GM18867 (cell line): Measurements from ENCODE around the gene TMED6.
"Not testable (repeated sequence)": the region's sequence is repeated elsewhere in the genome, so short reads cannot be mapped to it uniquely, and the experiment has no call there.

Experiments used
- ATAC-seq: cut with Tn5 transposase; IDR thresholded peaks from one replicate; pipeline ENCODE4 v1.9.1; 2021; ENCODE audit warnings: mild to moderate bottlenecking, moderate library complexity; ENCODE audit not compliant: unreplicated experiment

TMED6 gene

DNA sequence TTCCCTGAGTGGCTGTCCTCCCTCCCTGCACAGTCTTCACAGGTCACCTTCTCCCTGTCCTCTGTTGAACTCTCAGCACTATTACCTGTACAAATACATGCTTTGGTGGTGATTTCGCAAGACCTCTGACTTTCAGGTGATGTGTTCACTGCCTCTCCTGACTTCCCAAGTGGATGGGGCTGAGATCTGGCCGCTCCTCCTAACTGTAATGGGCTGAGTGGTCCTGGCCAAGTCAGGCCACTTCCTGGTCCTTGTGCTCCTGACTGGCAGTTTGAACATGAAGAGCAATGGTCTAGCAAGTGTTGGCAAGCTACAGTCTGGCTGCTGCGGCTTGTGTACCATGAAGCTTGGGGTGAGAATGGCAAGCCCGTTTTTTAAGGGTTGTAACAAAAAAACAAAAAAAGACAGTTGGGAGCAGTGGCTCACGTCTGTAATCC, 11.7 kb upstream of the TMED6 start:
- no peak for ATAC-seq

DNA sequence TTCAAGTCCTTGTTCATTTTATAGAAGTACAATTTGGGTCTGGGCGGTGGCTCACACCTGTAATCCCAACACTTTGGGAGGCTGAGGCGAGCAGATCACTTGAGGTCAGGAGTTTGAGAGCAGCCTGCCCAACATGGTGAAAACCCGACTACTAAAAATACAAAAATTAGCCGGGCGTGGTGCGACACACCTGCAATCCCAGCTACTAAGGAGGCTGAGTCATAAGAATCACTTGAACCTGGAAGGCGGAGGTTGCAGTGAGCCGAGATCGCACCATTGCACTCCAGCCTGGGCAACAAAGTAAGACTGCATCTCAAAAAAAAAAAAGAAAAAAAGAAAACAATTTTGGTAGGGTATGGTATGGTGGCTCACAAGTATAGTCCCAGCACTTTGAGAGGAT, 8.5 kb upstream of the TMED6 start:
- ATAC-seq = not testable (repeated sequence)

DNA sequence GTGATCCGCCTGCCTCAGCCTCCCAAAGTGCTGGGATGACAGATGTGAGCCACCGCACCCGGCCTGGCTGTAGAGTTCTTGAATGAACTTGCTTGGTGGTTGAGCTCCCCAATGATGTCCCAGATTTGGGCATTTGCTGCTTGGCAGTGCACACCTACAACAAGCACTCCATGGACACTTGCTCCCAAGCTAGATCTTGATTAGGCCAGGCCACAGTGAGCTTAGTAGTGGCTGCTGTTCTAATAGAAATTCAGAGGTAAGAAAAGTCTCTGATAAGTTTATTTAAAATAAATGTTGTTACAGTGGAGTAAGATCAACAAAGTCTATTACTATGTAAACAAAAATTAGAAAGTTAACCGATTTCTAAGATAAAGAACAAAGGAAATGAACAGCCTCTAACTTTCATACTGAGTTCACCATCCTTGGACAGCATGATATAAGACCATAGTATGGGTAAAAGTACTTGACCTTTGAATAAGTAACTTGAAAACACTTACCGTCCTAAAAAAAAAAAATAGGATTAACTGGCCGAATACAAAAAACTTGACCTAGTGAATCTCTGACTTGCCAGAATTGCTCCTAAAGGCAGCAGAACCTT, 951 bp downstream of the TMED6 start:
- no peak for ATAC-seq

DNA sequence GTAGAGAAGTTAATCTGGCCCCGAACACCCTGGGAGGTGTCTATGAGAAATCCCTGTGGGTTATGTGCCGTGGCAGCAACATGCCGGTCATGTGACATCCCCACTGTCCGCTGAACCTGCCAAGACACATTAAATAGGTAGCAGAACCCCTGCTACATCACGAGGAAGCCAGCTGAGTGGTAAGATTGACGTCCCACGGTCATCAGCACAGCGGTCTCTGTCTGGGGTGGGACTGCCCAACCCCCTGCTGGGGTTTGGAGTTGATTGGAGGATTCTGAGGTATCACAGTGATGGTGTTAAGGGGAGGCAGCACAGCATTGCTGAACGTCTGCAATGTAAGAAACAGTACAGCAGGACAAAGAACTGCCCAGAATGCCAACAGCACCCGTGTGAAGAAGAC, 2.0 kb downstream of the TMED6 start:
- ATAC-seq = no peak

DNA sequence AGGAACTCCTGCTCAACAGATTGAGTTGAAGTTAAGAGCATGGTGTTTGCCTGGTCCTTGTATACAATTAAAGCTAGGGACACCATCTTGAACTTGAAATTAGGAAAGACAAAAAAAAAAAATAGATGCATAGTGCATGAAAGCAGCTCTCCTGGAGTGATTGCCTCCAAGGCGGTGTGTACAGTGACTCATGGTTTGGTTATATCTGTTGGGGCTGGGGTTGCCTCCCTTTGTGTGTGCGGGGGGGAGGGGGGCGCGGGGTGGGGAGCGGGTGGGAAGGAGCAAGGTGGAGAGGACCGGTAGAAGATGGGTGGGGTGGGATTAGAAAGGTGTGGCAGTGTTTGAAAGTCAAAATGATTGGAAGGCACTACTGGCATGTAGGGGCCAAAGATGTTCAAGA, 3.4 kb downstream of the TMED6 start:
- no peak for ATAC-seq

DNA sequence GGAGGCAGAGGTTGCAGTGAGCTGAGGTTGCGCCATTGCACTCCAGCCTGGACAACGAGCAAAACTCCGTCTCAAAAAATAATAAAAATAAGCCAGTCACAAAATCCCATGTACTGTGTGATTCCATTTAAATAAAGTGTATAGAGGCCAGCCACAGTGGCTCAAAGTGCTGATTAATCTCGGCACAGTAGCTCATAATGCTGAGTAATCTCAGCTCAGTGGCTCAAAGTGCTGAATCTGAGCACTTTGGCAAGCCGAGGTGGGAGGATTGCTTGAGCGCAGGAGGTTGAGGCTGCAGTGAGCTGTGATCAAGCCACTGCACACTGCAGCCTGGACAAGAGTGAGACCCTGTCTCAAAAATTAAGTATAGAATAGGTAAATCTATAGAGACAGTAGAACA, 4.9 kb downstream of the TMED6 start:
- no peak for ATAC-seq

DNA sequence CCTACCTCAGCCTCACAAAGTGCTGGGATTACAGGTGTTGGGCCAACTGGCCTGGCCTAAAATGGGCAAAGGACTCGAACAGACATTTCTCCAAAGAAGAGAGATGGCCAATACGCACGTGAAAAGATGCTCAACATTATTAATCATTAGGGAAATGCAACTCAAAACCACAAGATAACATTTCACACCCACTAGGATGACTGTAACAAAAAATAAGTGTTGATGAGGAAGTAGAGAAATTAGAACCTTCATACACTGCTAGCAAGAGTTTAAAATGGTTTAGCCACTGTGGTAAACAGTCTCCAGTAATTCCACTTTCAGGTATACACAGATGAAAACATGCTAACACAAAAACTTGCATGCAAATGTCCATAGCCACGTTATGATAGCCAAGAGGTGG, 5.7 kb downstream of the TMED6 start:
- peak; percentile 49 for ATAC-seq

DNA sequence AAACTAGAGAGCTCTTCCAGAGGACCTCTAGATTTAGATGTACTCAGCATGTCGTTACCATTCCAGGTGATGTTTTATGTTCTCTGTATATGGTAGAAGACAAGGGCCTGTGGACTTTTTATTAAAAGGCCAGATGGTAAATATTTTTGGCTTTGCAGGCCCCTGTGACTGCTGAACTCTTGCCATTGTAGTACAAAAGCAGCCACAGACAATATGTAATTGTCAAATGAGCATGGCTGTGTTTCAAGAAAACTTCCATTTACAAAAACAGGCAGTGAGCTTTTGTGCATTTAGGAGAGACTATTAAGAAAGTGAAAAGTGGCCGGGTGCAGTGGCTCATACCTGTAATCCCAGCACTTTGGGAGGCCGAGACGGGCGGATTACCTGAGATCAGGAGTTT, 7.4 kb downstream of the TMED6 start:
- ATAC-seq = no peak

DNA sequence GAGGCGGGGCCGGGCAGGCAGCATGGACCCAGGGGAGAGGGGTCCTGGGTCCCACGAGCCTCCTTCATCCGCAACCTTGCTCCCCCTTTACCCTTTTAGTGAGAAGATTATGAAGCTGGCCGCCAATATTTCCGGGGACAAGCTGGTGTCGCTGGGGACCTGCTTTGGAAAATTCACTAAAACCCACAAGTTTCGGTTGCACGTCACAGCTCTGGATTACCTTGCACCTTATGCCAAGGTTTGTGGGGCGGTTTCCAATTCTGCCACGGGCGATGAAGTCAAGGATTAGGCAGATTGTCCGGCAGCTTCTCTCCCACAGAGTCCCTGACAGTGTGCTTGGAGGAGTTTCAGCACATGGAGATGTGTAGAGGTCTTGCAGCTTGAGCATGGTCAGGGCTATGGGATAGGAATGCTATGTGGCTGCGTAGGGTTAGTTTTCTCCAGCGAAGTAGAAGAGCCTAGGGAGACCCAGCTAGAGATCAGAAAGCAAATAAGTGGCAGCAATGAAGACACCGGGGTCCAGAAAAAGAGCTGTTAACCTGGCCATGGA, 11.4 kb downstream of the TMED6 start:
- ATAC-seq = no peak

DNA sequence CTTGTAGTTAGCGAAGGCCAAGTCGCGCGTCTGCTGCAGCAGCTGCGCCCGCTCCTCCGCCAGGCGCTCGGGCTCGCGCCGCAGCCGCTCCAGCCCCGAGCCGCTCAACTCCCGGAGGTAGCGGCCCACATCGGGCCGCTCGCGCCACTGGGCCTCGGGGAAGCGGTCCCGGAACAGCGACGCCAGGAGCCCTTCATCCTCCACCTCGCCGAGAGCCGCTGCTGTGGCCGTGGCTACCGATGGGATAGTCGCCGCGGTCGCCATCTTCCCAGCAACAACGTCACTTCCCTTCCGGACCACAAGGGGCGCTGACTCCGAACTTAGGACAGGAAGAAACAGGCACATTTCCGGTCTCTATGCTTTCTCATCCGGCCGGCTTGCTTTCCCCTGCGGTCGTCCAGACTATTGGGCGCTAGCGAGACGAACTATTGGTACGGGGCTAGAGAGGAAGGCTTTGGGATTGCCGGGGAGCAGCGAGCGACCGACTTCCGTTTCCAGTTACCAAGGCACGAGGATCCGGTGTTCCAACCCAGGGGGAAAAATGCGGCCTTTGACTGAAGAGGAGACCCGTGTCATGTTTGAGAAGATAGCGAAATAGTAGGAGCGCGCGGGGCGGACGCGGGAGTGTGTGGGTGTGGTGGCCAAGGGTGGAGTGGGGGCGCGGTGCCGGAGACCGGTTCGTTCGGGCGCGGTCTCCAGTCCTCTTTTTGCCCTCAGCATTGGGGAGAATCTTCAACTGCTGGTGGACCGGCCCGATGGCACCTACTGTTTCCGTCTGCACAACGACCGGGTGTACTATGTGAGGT, 12.1 kb downstream of the TMED6 start, which contains the start of the genes COG8 and NIP7:
COG8 (minus strand) TSS at position 276 of the 806 bp plus-strand sequence; CDS start at position 264, 12 bp downstream.
NIP7 (plus strand) TSS at position 484 of the 806 bp plus-strand sequence; CDS start at position 542, 58 bp downstream.
- peak; percentile 89 for ATAC-seq

DNA sequence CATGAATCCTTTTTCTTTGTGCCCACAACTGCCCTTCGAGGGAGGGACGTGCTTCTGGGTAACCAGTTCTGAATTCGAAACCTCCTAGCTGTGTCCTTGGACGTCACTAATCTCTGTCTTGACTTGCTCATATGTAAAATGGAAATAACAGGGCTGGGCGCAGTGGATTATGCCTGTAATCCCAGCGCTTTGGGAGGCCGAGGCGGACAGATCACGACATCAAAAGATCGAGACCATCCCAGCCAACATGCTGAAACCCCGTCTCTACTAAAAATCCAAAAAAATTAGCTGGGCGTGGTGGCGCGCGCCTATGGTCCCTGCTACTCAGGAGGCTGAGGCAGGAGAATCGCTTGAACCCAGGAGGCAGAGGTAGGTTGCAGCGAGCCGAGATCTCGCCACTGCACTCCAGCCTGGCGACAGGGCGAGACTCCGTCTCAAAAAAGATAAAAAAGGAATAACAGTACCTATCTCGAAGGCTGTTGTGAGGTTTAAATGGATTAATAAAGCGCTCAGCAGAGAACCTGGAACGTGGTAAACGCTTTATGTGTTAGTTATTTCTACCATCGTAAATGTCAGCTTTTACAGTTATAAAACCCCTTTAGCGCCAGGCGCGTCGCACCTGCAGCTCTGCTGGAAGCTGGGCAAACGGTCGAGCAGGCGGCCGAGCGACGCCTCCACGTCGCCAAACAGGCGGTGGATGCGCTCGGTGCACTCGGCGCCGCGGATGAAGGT, 12.9 kb downstream of the TMED6 start:
- ATAC-seq = no peak

DNA sequence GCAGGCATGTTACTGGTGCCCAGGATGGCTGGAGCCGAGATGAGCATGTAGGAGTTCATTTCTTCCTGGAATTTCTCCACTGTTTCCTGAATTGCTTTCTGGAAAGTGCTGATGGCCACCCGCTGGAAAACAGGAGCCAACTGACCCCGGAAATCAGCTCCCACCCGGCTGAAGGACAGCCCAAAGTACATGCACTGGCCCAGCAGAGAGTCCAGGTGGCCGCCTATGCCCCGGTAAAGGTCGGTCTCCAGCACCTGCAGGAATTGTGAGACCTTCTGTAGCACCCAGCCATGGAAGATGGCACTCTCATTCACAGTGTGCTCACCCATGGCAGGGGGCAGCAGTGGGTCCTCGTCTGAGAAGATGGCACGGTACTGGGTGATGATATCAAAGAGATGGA, 16.9 kb downstream of the TMED6 start:
- ATAC-seq = no peak

DNA sequence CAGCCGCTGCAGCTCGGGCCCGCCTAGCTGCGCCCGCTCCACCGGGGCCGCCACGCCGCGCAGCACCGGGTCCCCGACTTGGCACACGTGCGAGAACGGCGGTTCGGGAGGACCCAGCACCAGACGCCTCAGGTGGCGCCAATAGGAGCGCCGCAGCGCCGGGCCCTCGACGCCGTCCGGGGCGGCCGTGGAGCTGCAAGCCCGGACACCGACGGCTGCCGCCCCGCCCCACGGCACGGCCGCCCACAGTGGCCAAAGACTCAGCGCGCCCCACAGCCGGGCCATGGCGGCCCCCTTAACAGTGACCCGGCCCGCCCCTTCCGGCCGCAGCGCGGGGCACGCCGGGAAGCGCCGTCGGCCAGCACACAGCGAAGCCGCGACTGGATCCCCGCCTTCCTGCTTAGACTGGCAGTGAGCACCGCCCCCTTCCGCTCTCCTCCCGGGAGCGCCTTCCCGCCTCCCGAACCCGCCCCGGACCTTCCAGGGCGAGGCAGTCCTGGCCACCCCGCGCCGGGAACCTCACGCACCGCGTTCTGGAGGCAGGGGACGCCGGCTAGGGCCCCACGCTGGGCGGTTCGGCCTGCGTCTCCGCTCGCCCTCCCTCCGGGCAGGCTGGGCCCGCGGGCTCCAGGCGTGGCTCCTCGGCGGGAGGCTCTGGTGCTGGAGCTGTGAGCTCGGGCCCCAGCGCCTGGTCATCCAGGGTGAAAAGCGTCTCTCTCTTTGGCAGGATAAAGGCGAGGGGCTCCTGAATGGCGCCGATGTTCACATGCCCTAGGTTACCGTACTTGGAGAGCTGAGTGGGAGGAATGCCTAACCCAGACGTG, 21.1 kb downstream of the TMED6 start, which contains the start of gene PDF:
PDF (minus strand) TSS at position 303 of the 824 bp plus-strand sequence; CDS start at position 285, 18 bp downstream.
- peak; percentile 90 for ATAC-seq

DNA sequence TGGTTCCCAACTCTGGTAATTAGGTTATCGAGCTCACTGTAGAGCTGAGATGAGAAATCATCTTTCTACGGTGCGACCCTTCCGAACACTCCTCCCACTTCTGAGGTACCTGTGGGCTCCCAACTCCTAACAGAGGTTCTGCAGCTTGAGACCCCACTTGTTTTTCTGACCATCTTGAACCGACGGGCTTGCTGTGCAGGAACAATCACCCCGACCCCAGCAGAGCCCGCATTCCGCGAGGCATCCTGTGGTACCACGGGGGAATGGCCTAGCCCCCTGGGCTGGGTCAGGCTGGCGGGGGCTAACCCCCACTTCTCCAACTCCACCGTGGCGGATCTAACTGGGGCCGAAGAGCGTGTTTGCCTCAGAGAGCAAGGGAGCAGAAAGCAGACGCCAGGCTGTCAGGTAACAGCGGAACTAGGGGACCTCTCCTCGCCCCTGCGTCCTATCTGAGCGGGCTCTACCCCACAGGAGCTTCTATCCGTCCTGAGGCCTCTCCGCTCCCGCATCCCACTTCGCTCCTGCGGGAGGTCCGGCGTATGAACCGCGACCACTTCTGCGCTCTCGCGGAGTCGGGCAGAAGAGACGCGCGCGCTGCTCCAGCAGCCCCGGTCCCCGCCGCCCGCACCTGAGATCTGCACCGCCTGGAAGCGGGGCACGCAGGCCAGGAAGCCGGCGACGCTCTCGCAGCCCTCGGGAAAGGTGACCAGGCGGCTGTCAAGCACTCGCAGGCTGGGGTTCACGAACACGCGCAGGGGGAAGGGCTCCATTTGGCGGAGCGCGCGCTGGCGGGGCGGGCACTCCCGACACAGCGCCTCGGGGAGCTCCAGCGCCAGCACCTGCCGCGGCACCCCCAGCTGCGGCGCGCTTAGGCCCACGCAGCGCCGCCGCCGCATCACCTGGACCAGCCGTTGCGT, 22.0 kb downstream of the TMED6 start:
- peak; percentile 33 for ATAC-seq

DNA sequence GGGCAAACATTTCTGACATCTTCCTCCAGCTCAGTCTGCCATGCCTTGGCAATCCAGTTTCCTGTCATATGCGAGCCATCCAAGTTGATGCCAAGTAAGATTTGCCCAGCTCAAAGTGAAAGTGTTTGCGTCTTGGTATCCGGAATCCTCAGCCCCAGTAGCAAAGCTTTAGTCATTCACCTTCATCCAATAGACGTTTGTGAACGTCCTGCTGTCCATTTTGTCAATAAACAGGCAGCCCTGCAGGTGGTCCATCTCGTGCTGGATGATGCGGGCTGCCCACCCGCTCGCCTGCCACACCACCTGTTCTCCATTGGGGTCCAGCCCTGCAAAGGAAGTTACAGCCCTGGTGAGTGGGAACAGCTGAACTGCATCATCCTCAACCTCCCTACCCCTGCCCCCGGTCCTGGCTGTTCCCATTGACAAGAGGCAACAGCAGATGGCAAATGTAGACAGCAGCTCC, 22.7 kb downstream of the TMED6 start:
- no peak for ATAC-seq

DNA sequence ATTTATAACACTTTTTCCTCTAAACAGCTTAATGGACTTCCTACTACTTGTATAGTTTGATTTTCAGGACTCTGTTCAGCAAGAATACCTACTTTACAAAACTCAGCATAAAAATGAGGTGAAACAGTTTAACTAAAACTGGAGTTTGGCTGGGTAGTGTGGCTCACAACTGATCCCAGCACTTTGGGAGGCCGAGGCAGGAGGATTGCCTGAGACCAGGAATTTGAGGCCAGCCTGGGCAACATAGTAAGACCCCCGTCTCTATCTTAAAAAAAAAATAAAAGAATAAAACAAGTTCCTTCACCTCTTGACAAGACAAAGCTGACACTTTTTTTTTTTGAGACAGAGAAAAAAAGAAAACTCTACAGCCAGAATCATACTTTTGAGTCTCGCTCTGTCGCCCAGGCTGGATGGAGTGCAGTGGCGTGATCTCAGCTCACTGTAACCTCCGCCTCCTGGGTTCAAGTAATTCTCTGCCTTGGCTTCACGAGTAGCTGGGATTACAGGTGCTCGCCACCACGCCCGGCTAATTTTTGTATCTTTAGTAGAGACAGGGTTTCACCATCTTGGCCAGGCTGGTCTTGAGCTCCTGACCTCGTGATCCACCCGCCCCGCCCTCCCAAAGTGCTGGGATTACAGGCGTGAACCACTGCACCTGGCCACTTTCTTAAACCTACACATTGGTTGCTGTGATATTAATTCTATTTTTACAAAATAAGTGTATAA, 23.8 kb downstream of the TMED6 start:
- ATAC-seq = no peak

DNA sequence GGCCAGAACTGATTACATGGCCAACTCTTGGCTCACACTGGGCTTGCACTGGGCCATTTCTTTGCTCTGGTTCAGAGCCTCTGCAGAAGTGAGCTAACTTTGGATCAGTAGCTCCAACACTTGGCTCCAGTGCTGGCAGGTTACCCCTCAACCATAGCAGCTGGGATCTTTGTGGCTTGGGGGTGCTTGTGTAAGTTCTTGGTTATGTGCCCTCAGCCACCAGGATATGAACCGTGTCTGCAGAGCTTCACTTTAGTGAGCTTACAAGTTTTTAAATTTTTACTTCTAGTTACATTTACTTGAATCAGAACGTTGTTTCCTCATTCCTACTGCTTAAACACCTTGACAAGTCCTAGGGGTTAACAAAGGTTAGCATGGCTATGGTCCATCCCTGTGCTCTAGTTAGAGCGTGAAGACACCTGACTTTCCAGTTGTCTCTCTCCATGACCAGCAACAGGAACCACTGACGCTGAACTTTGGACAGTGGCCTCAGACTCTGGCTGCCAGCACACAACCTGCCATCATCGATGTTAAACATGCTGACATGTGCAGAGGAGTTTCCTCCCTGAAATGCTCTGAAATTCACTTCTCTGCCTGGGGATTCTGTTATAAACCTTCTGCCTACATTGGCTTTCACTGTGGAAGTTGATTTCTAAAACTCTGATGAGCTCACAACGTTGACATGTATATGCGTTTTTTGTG, 25.3 kb downstream of the TMED6 start:
- no peak for ATAC-seq

DNA sequence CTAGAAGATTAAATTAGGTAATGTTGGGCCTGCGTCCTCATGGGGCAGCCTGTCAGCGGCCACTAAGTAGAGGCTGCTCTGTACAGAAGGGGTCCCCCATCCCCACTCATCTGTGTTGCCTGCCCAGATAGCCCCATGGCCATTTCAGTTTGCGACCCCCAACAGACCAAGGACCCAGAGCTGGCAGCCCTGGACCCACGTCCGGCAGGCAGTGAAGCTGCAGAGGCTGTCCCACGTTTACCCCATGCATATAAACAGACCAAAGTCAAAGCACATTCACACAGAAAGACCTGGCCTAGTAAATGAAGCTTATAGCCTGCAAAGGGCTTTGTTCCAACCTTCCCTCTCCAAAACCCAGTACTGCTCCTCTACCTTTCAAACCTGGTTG, 25.8 kb downstream of the TMED6 start:
- ATAC-seq = no peak
